LNCAP (cell line): Measurements from ENCODE around the gene GABRB2.

ENCODE experiments used
- CTCF ChIP-seq: fragments of 450-650 bp; IDR thresholded peaks from 2 replicates; pipeline ENCODE4 v1.5.1; 2017; ENCODE audit warnings: mild to moderate bottlenecking

Gene GABRB2

GRCh38 chr5:161385027-161385426, 161.5 kb downstream of the GABRB2 start:
- TF ChIP-seq CTCF: no peak

GRCh38 chr5:161382685-161383084, 163.8 kb downstream of the GABRB2 start:
- TF ChIP-seq CTCF: no peak

GRCh38 chr5:161380486-161380885, 166.0 kb downstream of the GABRB2 start:
- TF ChIP-seq CTCF: no peak

- no peak for TF ChIP-seq CTCF
Measured at GRCh38 chr5:161378701-161379100, 167.8 kb downstream of the GABRB2 start.

- TF ChIP-seq CTCF: no peak
Measured at GRCh38 chr5:161376034-161376433, 170.5 kb downstream of the GABRB2 start.

- TF ChIP-seq CTCF: no peak
Measured at GRCh38 chr5:161373345-161373707, 173.2 kb downstream of the GABRB2 start.

GRCh38 chr5:161372682-161373344, 173.7 kb downstream of the GABRB2 start:
- no peak for TF ChIP-seq CTCF

GRCh38 chr5:161369022-161369421, 177.5 kb downstream of the GABRB2 start:
- no peak for TF ChIP-seq CTCF
